Stimulated activated CD8-positive, alpha-beta memory T cell treated with anti-CD3 and anti-CD28 coated beads, Interleukin-15, amount 100 ng/mL, for 1 hour (primary cell): Measurements from ENCODE around the gene SLC30A3.
"Not testable (repeated sequence)": the region's sequence is repeated elsewhere in the genome, so short reads cannot be mapped to it uniquely, and the experiment has no call there.

ENCODE experiments used
- DNase-seq: peaks from one replicate; pipeline ENCODE4 v3.0.0-alpha.2; 2020; ENCODE audit warnings: low read depth

Gene SLC30A3

DNA sequence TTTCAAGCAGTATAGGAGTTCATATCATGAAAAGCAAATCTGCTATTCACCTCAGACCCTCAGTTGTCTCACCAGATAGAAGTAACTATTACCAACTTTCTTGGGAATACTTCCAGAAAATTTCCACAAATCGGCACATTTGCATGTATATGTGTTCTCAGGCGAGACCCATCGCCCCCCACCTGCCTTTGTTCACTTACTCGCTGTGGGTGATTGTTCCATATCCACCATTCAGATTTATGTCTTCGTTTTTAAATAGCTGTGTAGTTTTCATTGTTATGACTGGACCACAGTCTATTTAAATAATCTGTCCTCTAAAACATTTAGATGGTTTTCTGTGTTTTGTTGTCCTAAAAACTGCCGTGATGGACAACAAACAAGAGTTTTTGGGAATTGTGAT lies 22.6 kb upstream of the SLC30A3 start:
- DNase-seq = no peak

DNA sequence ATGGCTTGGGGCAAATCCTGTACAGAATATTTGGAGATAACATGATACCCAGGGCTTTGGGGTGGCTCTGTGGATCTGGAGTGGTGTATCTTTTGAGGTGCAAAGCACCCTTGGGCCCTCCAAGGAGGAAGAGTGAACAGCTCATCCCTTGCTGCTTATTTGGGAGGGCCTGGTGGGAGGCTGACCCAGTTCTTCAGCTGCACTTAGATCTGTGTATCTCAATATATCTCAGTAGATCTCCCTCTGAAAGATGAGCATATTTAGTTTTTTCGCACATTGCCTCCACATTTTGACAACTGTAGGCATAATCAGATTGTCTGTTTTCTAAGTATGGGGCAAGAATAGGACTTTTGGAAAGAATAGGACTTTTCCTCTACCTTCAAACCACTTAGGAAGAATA lies 22.1 kb upstream of the SLC30A3 start:
- no peak for DNase-seq

DNA sequence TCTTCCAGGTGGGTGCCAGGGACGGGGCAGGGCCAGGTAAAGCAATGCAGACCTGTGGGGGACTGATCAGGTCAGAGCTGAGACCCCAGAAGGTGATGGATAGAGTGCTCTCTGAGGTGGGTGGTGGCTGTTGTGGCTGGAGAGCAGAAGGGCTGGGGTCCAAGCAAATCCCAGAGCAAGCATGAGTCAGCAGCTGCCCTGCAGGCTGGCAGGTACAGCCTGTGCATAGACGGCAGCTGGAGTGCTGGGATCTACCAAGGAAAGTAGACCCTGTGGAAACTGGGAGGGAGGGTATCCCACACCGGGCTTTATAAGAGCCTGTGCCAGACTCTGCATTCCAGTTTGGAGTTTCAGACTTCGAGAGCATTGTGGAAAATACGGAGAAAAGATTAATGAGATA lies 20.0 kb upstream of the SLC30A3 start:
- no peak for DNase-seq

DNA sequence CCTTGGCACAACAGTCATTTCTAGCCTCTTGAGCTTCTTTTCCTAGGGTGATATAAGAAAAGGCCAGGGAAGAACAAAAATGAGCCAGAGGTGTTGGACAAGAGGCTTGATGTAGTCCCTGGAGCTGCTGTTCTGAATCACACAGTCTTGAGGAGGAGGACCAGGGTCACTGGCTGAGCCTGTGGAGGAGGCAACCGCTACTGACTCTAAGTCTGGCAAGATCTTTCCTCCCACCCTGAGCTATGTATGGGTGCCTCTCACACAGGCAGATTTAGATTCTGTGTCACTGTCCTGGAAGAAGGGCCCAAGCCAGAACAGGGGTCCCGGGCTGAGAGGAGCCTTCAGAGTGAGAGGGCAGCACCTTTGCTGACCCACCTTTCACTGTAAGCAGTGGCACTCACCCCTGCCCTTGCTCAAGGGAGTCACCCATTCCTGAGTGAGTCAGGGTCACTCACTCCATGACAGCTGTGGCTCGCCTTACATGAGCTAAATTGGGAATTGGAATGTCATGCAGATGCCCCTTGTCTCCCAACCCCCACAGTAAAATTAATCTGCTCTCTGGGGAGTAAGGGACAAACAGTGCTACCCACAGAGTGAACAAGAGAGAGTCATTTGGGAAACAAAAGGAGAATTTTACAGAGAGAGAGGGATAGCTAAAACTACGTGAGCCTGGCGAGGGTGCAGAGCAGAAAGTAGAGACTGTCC lies 19.2 kb upstream of the SLC30A3 start, which contains the start of gene TRIM54:
TSS of gene TRIM54 (plus strand) at position 575 of the 705 bp plus-strand sequence. CDS start 303 bp downstream, outside the sequence.
- no peak for DNase-seq

DNA sequence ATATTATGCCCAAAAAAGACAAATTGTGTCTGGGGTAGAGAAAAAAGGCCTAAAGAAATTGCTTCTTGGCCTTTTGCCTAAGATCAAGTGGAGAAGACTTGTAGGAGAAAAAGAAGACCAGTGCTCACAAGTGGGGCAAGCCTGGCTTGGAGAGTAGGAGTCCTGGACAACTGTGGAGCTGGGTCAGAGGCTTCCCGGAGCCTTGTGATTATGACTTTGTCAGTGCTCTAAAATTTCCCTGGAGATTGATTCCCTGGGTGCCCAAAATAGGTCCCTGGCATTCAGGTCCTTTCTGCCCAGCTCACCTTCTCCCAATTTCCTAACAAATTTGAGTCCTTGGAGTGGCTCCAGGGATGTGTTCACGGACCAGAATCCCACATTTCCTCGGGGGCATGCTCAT lies 18.6 kb upstream of the SLC30A3 start:
- DNase-seq = no peak

DNA sequence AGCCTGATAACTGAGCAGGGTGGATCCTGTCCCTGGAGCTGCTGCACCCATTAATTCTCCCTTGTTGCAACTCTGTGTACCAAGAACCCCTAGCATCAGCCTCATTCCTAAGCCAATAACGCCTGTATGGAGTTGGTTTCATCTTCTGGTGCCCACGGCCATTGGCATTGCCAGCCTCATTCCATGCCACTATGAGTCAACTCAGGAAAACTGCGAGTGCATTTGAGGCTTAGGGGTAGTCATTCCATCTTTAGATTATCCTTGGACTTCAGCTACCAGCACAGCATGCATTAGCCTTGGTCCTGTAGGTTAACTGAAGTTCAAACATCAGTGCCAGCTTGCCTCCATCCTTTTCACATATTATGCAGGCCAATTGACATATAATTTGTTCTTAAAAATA lies 18.0 kb upstream of the SLC30A3 start:
- no peak for DNase-seq

DNA sequence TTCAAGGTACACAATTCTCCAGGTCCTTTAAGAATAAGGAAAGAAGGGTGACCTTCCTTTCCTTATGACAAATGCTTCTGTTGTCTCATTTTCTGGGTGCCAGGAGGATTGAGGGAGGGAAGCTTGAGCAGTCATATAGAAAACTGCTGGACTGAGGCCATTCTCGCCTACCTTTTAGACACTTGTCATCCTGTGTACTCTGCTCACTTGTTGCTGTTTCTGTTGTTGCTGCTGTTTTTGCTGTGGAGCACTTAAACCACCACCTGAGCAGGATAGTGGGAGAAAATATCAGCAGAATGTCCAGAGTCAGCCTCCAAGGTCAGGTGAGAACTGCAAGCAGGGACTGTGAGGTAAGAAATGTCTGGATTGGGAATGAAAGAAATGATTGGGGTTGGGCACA lies 15.2 kb upstream of the SLC30A3 start:
- DNase-seq = no peak

DNA sequence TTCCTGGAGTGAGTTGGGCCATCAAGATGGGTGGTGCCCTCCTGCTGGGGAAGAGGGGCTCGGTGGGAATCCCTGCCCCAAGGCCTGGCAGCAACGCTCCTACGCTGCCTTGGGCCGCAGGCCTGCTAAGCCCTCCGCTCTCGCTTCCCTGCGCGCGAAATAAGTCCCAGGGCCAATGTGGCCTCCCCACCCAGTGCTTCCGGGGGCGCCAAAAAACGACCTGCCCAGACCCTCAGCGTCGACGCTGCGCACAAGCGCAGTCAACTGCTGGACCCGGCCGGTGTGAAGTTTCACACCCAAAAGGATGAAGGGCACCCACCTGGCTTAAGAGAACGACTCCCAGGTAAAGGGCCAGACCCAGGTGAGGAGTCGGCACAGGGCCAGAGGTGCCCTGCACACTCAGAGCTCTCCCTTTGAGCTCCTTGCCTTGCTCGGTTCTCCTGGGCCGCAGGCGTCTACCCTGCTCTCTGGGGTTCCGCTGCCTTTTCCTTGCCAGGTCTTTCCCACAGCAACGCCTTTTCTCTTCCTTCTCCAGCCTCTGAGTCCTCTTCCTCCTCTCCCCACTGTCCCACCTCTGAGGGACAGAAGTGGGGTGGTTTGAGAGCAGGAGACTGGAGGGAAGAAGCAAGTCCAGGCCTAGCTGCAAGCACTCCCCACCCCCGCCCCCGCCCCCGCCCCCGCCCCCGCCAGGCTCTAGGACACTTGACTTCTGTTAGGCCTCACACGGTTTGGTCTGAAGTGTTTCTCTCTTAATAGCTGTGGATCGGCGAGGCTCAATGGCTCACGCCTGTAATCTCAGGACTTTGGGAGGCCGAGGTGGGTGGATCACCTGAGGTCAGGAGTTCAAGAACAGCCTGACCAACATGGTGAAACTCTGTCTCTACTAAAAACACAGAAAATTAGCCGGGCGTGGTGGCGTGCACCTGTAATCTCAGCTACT lies 12.6 kb upstream of the SLC30A3 start, which contains the start of gene DNAJC5G:
TSS of gene DNAJC5G (plus strand) at position 223 of the 940 bp plus-strand sequence. CDS start 1,296 bp downstream, outside the sequence.
- no peak for DNase-seq

DNA sequence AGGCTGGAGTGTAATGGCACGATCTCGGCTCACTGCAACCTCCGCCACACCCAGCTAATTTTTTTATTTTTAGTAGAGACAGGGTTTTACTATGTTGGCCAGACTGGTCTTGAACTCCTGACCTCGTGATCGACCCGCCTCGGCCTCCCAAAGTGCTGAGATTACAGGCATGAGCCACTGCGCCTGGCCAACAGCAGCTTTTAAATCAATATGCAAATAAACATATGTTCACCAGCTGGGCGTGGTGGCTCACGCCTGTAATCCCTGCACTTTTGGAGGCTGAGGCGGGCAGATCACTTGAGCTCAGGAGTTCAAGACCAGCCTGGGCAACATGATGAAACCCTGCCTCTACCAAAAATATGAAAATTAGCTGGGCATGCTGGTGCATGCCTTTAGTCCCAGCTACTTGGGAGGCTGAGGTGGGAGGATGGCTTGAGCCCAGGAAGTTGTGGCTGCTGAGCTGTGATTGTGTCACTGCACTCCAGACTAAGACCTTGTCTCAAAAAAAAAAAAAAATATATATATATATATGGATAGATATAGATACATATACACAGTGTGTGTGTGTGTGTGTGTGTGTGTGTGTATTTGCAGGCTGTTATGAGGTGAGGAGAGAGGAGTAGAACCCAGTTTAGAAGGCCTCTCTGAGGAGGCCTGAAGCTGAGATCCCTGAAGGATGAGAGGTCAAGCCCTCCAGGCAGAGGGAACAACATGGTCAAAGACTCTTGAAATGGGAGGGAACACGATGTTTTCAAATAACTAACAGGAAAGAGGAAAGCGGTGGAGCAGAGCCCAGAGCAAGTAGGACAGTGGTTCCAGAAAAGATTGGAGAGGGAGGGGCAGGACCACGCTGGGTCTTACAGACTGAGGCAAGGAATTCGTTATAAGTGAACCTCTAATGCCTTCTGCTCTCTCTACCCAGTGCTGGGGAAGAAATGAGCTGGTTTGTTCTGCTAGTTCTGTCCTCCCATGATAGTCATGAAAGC lies 10.0 kb upstream of the SLC30A3 start:
- not testable (repeated sequence) for DNase-seq

DNA sequence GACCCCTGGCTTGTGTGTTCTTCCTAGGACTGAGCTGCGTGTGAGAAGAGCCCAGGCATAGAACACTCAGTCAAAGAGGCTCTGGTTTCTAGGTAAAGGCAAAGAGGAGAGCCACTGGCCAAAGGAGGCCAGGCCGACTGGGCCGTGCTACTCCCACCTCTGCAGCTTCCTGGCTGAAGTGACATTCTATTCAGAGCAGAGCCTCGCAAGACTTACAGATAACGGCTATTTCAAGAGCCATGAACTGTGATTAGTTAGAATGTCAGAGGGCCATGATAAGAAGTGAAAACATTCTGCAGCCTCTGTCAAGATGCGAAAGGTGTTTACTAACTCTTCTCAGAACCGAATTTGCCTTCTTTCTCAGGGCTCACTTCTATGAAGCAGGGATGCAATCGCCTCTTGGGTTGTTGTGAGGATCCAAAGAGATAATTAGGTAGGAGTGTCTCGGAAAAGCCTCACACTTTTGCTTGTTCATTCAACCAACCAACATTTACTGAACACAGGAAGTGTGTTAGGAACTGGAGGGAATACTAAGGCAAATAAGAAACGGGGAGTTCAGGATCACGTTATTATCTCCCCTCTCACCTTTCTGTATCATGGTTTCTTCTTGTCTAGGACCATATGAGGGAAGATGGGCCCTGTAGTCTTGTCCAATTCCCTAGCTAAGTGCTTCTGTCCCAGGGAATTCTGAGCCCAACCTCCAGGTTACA lies 8.9 kb upstream of the SLC30A3 start:
- no peak for DNase-seq

DNA sequence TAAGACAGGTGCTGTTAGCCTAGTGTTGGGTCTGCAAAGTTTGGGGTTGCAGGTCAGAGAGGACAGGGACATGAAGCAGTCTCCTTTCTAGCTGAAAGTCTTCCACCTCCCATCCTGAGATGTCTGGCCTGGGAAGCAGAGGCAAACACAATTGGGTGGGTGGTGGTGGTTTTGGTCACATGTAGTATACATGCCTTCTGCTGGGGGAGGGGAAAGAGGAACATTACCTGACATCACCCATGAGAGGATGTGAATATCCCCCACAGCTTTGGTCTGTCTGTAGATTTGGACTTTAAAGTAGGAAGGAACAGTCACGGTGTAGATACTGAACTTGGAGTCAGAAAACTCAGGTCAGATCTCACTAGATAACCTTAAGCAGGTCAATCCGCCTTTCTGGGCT lies 7.8 kb upstream of the SLC30A3 start:
- no peak for DNase-seq

DNA sequence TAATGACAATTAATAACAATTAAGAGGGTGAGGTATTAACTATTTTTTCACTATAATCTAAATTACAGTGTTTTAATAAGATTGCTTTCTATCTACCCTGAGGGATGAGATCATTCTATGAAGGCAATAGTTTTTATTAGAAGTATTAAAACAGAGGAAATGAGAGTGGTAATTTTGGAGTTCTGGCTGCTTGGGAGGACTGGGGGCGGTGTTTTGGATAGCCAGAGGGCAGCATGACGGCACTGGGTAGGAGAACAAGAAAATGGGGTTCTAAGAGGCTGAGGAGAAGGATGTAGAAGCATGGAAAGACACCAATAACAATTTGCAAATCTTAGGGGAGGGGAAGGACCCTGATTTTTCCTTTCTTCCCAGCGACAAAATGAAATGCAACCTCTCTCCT lies 7.3 kb upstream of the SLC30A3 start:
- no peak for DNase-seq

DNA sequence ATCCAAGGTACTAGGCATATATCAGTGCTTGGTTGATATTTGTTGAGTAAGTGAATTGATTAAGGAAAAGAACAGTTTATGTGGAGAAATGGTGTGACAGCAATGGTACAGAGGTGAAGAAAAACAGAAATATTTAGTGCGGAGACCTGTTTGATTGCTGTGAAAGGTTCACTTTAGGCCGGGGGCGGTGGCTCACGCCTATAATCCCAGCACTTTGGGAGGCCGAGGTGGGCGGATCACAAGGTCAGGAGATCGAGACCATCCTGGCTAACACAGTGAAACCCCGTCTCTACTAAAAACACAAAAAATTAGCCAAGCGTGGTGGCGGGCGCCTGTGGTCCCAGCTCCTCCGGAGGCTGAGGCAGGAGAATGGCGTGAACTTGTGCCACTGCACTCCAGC lies 5.4 kb upstream of the SLC30A3 start:
- not testable (repeated sequence) for DNase-seq

DNA sequence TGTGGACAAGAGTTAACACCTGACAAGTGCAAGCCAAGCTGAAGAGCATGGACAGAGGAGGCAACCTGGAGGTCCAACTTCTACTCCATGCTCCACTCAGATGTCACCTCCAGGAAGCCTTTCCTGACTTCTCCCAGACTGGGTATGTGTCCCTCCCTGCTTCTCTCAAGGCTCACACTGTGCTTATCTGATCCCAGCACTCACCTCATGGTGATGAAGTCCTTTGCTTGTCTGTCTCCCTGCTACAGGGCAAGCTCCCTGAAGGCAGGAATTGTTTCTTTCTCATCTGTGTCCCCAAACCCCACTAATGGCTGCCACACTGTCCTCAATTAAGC lies 2.7 kb upstream of the SLC30A3 start:
- DNase-seq = no peak

DNA sequence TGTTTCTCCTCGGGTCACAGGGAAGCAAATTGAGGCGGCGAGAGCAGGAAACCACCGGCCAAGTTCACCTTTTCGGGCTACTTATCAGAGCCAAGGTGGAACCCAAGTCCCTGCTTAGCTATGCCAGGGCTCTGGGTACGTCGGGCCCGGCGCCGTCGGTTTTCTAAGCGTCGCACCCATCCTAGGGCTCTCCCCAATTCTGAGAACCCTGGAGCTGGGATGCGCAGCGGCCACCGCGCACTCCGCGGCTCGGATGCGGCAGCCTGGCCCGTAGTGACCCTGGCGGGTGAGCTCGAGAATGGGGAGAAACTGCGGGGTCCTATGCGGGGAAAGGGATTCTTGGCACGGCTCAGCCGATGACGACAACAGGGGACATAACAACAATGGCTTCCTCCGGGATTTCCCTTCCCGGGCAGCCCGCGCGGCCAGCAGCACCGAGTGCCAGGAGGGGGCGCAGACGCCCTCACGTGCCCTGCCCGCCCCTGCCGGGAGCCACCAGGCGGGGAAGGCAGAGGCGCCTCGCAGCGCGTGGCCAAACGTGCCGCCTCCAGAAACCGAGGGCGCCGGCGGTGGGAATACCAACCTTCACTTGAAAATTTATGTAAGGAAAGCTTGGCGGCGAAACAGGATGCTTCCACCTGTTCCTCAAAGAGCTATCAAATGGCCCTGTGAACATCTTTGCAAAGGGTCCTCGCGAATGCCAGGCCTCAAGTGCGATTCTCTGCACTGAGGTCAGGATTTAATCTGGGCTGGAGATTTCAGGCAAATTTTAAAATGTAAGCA lies 2.1 kb upstream of the SLC30A3 start:
- DNase-seq = peak; percentile 26

DNA sequence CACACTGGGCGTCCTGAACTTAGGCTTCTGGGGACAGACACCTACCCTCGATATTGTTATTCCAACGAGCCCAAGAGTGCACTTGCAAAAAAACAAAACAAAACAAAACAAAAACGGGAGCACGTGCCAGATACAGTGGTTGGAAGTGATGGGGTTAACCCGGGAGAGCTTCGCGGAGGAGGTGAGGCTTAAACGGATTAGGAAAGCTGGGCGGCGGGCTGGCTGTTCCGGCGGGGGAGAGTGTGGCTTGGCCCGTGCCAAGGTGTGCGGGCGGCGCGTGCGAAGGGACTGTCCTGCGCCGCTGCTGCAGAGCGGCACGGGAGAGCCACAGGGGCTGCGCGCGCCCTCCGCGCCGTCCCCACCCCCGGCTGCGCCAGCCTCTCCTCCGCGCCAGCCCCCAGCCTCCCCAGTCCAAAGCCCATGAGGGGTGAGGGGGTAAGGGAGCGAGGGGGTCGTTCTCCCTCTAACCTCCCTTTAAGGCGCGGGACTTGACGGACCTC lies 1.5 kb upstream of the SLC30A3 start:
- no peak for DNase-seq

DNA sequence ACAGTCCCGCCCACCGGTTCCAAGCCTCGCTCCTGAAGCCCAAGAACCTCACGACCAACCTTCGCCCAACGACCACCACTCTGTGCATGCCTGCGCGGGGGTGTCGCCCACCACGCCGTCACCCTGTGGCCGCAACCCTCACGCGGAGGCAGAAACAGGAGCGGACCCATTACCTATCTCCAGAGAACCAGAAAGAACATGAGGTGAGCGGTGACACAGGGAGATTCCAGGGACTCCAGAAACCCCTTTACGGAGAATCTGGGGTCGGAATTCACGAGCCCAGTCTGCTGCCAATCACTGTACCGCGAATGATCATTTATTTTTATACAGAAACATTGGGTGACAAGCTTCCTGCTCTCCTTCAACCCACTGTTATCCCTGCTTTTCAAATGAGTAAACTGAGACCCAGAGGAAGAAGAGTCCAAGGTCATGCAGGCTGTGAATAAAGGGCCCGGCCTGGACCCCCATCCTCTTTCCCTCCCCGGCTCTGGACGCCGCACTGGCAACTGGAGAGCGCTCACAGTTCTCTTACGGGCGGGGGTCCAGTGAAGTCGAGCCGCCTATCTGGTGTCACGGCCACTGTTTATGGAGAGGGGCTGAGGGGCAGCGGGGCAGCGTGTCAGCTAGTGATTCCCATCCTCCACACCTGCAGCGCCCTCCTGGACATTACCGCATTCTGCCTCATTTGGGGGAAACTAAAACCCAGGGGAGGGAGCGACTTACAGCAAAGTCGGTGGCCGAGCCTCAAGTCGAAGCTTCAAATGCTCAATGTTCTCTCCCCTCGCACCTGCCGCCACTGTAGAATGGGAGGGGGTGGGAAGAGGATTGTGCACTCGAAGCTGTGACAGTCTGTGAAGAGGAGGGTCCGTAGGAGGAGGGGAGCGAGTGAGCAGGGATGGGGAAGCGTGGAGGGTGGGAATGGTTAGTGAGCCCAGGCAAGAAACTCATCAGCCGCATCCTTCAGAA lies 723 bp upstream of the SLC30A3 start:
- no peak for DNase-seq

DNA sequence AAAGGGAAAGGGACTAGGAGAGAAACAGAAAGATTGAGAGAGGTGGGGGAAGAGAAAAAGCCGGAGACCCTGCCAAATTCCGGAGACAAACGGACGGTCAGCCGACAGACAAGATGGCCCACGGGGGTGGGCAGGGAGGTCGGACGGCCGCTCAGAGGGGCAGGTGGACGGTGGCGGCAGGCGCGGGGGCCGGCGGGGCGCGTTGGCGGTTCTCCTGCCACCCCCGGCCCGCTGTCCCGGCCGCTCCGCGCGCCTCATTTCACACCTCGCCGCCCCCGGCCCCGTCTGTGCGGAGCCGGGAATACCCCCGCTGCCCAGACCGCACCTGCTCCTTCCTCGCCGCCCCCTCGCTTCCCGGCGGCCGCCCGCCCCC lies 935 bp downstream of the SLC30A3 start:
- no peak for DNase-seq

DNA sequence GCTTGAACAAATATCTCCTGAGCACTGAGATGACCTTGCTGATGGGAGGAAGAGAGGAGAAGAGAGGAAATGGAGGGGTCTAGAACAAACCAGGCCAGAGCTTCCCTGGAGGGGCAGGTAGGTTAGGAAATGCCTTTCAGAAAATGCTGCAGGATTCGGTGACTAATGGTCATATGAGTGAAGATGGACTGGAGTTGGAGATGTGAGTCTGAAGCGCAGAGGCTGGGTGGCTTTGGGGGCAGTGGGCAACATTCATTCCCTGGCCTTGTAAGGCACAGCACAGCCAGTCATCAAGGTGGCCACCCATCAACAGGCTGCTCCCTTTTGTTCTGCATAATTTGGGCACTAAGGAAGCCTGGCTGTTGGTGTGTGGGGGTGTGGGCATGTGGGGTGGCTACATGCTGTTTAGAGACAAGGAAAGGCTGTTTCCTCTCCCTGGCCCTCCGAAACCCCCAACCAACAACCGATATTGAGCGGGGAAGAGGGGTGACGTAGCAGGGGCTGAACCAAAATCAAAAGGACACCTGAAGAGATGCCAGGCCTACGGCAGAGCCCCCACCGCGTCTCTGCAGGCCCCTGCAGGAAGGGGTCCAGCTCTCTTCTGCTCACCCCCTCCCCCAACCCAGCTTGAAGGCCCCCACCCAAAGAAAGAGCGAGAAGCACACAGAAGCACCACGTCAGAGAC lies 1.5 kb downstream of the SLC30A3 start:
- no peak for DNase-seq
